T-helper 9 cell (primary cell): ENCODE data around the gene UBASH3A.
A peak's percentile ranks its signal among the peaks of the same experiment; 100 is the strongest.

Experiments used
- DNase-seq: peaks from one replicate; pipeline ENCODE4 v3.0.0-alpha.2; 2020

UBASH3A gene

DNA sequence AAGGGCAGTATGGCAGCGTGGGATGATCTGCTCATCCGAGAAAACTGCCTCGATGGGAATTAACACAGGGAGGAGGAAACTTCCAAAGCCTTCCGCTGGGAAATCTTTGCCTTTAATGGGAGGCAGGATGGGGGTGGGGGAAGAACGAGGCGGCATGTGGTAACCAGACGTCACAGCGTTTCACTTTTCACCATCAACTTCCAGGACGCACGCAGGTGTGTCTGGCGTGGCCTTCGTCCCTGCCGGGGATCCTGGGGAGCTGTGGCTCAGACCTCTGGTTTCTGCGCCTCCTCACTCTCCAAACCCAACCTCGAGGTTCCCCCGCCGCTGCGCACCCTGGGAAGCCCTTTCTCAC lies 92.0 kb downstream of the UBASH3A start:
- no peak for DNase-seq

DNA sequence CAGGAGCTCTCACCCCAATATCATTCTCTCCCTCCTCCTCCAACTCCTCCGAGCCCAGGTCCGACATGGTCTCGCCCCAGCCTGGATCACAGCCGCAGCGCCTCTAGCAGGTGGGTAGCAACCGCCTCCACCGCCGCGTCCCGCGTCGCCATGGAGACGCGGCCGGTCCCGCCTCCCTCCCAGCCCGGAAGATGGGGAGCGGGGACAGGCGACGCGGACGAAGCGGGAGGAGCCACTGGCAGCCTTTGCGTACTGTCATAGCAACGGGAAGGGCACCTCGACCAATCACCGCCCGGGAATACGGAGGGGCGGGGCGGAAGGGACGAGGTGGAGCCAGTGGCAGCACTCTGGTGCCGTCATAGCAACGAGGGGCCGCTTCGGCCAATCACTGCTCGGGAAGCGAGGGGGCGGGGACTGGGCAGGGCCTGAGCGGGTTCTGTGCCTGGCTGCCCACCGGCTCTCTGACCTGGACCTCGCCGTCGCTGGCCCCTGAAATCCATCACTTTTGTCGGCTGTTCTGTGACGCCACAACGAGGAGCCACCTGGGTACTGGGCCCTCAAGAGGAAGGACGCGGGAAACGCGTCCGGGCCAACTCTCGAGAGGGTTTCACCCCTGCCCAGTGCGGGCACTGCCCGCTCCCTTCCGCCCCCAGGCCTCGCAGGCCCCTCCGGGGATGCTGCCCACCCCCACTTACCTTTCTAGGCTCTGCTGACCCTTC lies 92.6 kb downstream of the UBASH3A start, which contains the start of gene RSPH1:
TSS of gene RSPH1 (minus strand) at position 105 of the 719 bp plus-strand sequence. CDS start at position 67, 38 bp downstream.
- DNase-seq: peak; percentile 99

- no peak for DNase-seq
Observed at GRCh38 chr21:42496839-42497202, 93.1 kb downstream of the UBASH3A start.
